Measurements from ENCODE around the gene PC. TPM values are rescaled to one million over a fixed set of nuclear protein-coding genes. Genes with fewer than 3 reads are reported as not detected.
A peak's percentile ranks its signal among the peaks of the same experiment; 100 is the strongest.

PC gene
- polyA plus RNA-seq, 1 donor (not counting 4 experiments of a cell fraction or from before 2014, with no cell fraction given): 13.3 TPM

DNA sequence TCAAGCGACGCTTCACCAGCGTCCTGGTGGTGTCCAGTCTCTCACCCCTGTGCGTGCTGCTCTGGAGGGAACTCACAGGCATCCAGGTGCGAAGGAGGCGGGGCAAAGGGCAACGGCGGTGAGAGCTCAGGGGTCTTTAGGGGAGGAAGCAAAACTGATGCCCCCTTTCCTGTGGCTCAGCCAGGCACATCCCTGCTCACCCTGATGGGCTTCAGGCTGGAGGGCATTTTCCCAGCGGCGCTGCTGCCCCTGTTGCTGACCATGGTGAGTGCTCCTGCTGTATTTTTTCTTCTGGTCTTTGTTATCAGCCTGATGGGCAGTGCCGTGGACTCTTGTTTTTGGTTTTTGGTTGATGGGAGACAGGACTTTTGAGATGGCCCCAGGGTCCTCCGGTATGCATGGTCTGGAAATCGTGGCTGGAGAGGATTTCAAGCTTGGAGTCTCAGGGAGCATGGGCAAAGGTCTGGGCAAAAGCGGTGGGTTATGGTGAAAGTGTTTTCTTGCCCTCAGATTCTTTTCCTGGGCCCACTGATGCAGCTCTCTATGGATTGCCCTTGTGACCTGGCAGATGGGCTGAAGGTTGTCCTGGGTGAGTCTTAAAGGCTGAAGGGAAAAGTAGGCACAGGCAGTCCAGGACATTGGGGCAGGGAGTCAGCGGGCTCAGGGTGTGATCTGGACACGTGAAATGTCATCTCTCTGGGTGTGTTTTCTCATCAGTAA lies 114.2 kb downstream of the PC start:
- peaks cover 22% of the 10 kb centered on the region for H3K4me1 ChIP-seq (ENCODE audit: control insufficient read depth, extremely low read depth, insufficient read depth, low read length)
- peak overlapping the region; percentile 87 to 94 (median 87) for H3K4me3 ChIP-seq (ENCODE audit: control insufficient read depth in 2 of 3, extremely low read depth in 1 of 3, insufficient read depth in 2 of 3, low read depth in 1 of 3, low read length in 3 of 3)
- H3K4me2 ChIP-seq (ENCODE audit: control insufficient read depth, extremely low read depth, insufficient read depth, low read depth, low read length): peak overlapping the region; percentile 97
- H3K9me1 ChIP-seq (ENCODE audit: control insufficient read depth, extremely low read depth, insufficient read depth, low read length): no peaks in the 10 kb centered on the region
- peaks cover 13 to 48% of the 10 kb centered on the region in 2 experiments for H3K36me3 ChIP-seq (ENCODE audit: control insufficient read depth in 2 of 2, extremely low read depth in 1 of 2, insufficient read depth in 2 of 2, low read length in 2 of 2)
- H3K9ac ChIP-seq (ENCODE audit: control insufficient read depth, extremely low read depth, insufficient read depth, low read length): peak overlapping the region; percentile 99
- no peaks in the 10 kb centered on the region for H4K20me1 ChIP-seq (ENCODE audit: control insufficient read depth, extremely low read depth, insufficient read depth, low read length)
- peak overlapping the region; percentile 84 for H3K27ac ChIP-seq (ENCODE audit: control insufficient read depth, insufficient read depth, low read length)
- peaks cover 40% of the 10 kb centered on the region for H3K79me2 ChIP-seq (ENCODE audit: control insufficient read depth, insufficient read depth, low read length)
- FAIRE-seq: no peak
- H3K27me3 ChIP-seq (ENCODE audit: control insufficient read depth, extremely low read depth, insufficient read depth, low read length): no peaks in the 10 kb centered on the region
- H2AFZ ChIP-seq (ENCODE audit: control insufficient read depth, low read length): peak overlapping the region; percentile 85
- H3K9me3 ChIP-seq (ENCODE audit: control insufficient read depth, low read depth, low read length): no peaks in the 10 kb centered on the region
- dilution Hi-C loops (cut with MboI; ENCODE audit: extremely low pct_ligation_motif_present, low sequenced_read_pairs): no loop called here
- no peak for DNase-seq (ENCODE audit: low read depth, low spot score)
- TF ChIP-seq, protein P1, sequence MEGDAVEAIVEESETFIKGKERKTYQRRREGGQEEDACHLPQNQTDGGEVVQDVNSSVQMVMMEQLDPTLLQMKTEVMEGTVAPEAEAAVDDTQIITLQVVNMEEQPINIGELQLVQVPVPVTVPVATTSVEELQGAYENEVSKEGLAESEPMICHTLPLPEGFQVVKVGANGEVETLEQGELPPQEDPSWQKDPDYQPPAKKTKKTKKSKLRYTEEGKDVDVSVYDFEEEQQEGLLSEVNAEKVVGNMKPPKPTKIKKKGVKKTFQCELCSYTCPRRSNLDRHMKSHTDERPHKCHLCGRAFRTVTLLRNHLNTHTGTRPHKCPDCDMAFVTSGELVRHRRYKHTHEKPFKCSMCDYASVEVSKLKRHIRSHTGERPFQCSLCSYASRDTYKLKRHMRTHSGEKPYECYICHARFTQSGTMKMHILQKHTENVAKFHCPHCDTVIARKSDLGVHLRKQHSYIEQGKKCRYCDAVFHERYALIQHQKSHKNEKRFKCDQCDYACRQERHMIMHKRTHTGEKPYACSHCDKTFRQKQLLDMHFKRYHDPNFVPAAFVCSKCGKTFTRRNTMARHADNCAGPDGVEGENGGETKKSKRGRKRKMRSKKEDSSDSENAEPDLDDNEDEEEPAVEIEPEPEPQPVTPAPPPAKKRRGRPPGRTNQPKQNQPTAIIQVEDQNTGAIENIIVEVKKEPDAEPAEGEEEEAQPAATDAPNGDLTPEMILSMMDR (optimal IDR thresholded peaks at IDR 0.05 in 1 of 3, IDR thresholded peaks at IDR 0.05 in 1 of 3, conservative IDR thresholded peaks at IDR 0.05 in 1 of 3; ENCODE audit: extremely low read depth in 1 of 3, insufficient read depth in 2 of 3, low read length in 3 of 3): no peak
- no peak for TF ChIP-seq EZH2 (IDR thresholded peaks at IDR 0.05; ENCODE audit: low read length)

DNA sequence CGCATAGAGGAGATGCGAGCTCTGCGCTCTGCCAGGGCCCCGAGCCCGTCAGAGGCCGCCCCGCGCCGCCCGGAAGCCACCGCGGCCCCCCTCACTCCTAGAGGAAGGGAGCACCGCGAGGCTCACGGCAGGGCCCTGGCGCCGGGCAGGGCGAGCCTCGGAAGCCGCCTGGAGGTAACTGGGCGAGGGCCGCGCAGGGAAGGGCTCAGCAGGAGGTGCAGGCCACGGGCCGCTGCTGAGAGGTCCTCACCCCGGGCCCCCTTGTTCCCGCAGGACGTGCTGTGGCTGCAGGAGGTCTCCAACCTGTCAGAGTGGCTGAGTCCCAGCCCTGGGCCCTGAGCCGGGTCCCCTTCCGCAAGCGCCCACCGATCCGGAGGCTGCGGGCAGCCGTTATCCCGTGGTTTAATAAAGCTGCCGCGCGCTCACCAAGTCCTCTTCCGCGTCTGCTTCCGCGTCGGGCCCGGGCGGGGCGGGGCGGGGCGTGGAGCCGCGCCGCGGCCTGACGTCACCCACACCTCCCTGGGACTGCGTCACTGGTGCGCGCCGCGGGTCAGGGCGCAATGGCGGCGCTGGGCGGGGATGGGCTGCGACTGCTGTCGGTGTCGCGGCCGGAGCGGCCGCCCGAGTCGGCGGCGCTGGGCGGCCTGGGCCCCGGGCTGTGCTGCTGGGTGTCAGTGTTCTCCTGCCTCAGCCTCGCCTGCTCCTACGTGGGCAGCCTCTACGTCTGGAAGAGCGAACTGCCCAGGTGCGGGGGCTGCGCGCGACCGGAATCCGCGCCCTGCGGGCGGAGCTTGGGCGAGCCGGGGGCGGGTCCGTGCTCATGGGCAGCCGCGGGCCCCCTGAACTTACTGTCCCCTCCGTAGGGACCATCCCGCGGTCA lies 115.0 kb downstream of the PC start, which contains the start of gene RCE1:
TSS of gene RCE1 (plus strand) at position 546 of the 880 bp plus-strand sequence. CDS start at position 561, 15 bp downstream.
- no peaks in the 10 kb centered on the region for H3K9me1 ChIP-seq (ENCODE audit: control insufficient read depth, extremely low read depth, insufficient read depth, low read length)
- no peak for FAIRE-seq
- H3K27ac ChIP-seq (ENCODE audit: control insufficient read depth, insufficient read depth, low read length): peak within 1 kb of the TSS; percentile 95
- H3K4me1 ChIP-seq (ENCODE audit: control insufficient read depth, extremely low read depth, insufficient read depth, low read length): peaks cover 22% of the 10 kb centered on the region
- no peak for DNase-seq (ENCODE audit: low read depth, low spot score)
- peak within 1 kb of the TSS; percentile 100 for H3K4me2 ChIP-seq (ENCODE audit: control insufficient read depth, extremely low read depth, insufficient read depth, low read depth, low read length)
- peak within 1 kb of the TSS; percentile 87 to 94 (median 87) for H3K4me3 ChIP-seq (ENCODE audit: control insufficient read depth in 2 of 3, extremely low read depth in 1 of 3, insufficient read depth in 2 of 3, low read depth in 1 of 3, low read length in 3 of 3)
- TF ChIP-seq EZH2 (IDR thresholded peaks at IDR 0.05; ENCODE audit: low read length): no peak
- TF ChIP-seq, protein P1 (optimal IDR thresholded peaks at IDR 0.05 in 1 of 3, IDR thresholded peaks at IDR 0.05 in 1 of 3, conservative IDR thresholded peaks at IDR 0.05 in 1 of 3; ENCODE audit: extremely low read depth in 1 of 3, insufficient read depth in 2 of 3, low read length in 3 of 3): no peak
- H3K9ac ChIP-seq (ENCODE audit: control insufficient read depth, extremely low read depth, insufficient read depth, low read length): peak within 1 kb of the TSS; percentile 99
- peaks cover 40% of the 10 kb centered on the region for H3K79me2 ChIP-seq (ENCODE audit: control insufficient read depth, insufficient read depth, low read length)
- H3K27me3 ChIP-seq (ENCODE audit: control insufficient read depth, extremely low read depth, insufficient read depth, low read length): no peaks in the 10 kb centered on the region
- H2AFZ ChIP-seq (ENCODE audit: control insufficient read depth, low read length): peak within 1 kb of the TSS; percentile 85
- peaks cover 13 to 49% of the 10 kb centered on the region in 2 experiments for H3K36me3 ChIP-seq (ENCODE audit: control insufficient read depth in 2 of 2, extremely low read depth in 1 of 2, insufficient read depth in 2 of 2, low read length in 2 of 2)
- H4K20me1 ChIP-seq (ENCODE audit: control insufficient read depth, extremely low read depth, insufficient read depth, low read length): no peaks in the 10 kb centered on the region
- dilution Hi-C loops (cut with MboI; ENCODE audit: extremely low pct_ligation_motif_present, low sequenced_read_pairs): no loop called here
- H3K9me3 ChIP-seq (ENCODE audit: control insufficient read depth, low read depth, low read length): no peaks in the 10 kb centered on the region
